ENCODE results near the gene ZSCAN31. TPM values are rescaled to one million over a fixed set of nuclear protein-coding genes. Genes with fewer than 3 reads are reported as not detected.
"Not testable (repeated sequence)": the region's sequence is repeated elsewhere in the genome, so short reads cannot be mapped to it uniquely, and the experiment has no call there.

The ZSCAN31 gene
- total RNA-seq, 3 donors from 2014 or later, result 4.6 to 19.3 (median 17.4) TPM

DNA sequence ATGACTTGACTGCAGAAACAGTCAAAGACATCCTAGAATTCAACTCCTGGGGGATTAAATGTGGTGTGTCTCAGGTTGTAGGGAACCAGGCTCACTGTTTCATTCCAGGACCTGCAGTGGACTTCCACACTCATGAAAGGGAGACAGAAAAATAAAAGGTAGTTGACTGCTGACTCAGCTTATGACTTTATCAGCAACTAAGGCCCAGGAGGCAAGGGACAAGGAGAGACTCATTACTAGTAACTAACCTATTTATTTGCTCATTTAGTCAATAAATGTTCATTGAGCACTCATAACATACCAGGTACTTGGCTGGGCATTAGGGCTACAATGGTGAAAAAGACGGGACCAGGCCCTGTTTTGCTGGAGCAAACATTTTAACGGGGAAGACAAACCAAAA, 2.9 kb downstream of the ZSCAN31 start:
- DNase-seq (ENCODE audit: low spot score in 2 of 2), result no peak
- Histone ChIP-seq H3K27me3 (no peaks in the 10 kb centered on the region), H3K4me3 (no peak overlapping the region), H3K4me1 (peaks cover 0 to 5% of the 10 kb centered on the region in 2 donors), H3K36me3 (no peaks in the 10 kb centered on the region), H3K9me3 (peaks cover 4 to 6% of the 10 kb centered on the region in 2 donors), H3K27ac (no peak overlapping the region)
- intact Hi-C loops (cut with DNase I; ENCODE audit: low total_unique reads), result no loop called here
- TF ChIP-seq, protein P1, sequence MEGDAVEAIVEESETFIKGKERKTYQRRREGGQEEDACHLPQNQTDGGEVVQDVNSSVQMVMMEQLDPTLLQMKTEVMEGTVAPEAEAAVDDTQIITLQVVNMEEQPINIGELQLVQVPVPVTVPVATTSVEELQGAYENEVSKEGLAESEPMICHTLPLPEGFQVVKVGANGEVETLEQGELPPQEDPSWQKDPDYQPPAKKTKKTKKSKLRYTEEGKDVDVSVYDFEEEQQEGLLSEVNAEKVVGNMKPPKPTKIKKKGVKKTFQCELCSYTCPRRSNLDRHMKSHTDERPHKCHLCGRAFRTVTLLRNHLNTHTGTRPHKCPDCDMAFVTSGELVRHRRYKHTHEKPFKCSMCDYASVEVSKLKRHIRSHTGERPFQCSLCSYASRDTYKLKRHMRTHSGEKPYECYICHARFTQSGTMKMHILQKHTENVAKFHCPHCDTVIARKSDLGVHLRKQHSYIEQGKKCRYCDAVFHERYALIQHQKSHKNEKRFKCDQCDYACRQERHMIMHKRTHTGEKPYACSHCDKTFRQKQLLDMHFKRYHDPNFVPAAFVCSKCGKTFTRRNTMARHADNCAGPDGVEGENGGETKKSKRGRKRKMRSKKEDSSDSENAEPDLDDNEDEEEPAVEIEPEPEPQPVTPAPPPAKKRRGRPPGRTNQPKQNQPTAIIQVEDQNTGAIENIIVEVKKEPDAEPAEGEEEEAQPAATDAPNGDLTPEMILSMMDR (IDR thresholded peaks at IDR 0.05), result no peak
- TF ChIP-seq POLR2A (IDR thresholded peaks at IDR 0.05), result no peak
- no peak for TF ChIP-seq POLR2AphosphoS5 (IDR thresholded peaks at IDR 0.05)

DNA sequence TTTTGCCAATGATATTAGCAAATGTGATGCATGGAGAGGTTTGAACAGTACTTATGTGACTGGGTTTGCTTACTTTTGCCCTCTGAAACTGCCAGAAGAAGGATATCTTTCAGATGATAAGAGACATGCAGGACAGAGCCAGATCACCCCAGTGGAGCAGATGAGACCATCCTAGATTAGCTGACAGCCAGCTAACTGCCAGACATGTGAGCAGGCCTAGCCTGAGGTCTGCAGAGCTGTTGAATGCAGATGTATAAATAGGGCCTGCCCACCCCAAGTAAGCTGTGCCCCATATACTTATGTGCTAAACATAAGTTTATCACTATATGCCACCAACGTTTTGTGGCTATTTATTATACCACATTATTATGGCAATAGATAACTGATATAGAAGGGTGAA, 5.9 kb downstream of the ZSCAN31 start:
- intact Hi-C loops (cut with DNase I; ENCODE audit: low total_unique reads), result no loop called here
- Histone ChIP-seq H3K36me3 (peaks cover 20% of the 10 kb centered on the region), H3K4me1 (no peaks in the 10 kb centered on the region), H3K9me3 (peaks cover 29 to 32% of the 10 kb centered on the region in 2 donors), H3K27me3 (no peaks in the 10 kb centered on the region), H3K27ac (no peak overlapping the region), H3K4me3 (no peak overlapping the region)
- TF ChIP-seq POLR2A (IDR thresholded peaks at IDR 0.05), result no peak
- no peak for TF ChIP-seq POLR2AphosphoS5 (IDR thresholded peaks at IDR 0.05)
- TF ChIP-seq, protein P1 (IDR thresholded peaks at IDR 0.05), result no peak
- no peak for DNase-seq (ENCODE audit: low spot score in 2 of 2)

DNA sequence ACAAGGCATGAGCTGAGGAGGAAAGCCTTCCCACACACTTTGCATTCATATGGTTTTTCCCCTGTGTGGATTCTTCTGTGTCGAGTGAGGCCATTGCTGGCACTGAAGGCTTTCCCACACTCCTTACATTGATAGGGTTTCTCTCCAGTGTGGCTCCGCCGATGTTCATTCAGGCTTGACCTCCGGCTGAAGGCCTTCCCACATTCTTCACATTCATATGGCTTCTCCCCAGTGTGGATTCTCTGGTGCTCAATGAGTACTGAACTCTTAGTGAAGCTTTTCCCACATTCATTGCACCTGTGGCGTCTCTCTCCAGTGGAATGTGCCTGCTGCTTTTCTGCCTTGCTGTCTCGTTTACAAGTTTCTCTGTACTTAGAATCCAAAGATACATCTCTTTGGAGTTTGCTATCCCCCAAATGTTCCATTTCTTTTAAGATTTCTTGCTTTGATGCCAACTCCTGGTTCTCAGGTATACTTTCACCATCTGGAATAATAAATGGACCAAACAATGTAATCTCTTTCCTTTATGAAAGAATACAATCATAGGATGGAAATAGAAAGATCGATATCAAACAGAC, 9.5 kb downstream of the ZSCAN31 start:
- no peaks in the 10 kb centered on the region for H3K27me3 ChIP-seq
- DNase-seq (ENCODE audit: low spot score in 2 of 2), result no peak
- H3K4me1 ChIP-seq, result no peaks in the 10 kb centered on the region
- no peak for TF ChIP-seq POLR2AphosphoS5 (IDR thresholded peaks at IDR 0.05)
- TF ChIP-seq POLR2A (IDR thresholded peaks at IDR 0.05), result no peak
- TF ChIP-seq, protein P1 (IDR thresholded peaks at IDR 0.05), result no peak
- H3K9me3 ChIP-seq, result peaks cover 29 to 37% of the 10 kb centered on the region in 2 donors
- peak overlapping the region in 1 of 3 donors; percentile 2 for H3K4me3 ChIP-seq
- H3K36me3 ChIP-seq, result peaks cover 20% of the 10 kb centered on the region
- intact Hi-C loops (cut with DNase I; ENCODE audit: low total_unique reads), result no loop called here
- no peak overlapping the region for H3K27ac ChIP-seq

DNA sequence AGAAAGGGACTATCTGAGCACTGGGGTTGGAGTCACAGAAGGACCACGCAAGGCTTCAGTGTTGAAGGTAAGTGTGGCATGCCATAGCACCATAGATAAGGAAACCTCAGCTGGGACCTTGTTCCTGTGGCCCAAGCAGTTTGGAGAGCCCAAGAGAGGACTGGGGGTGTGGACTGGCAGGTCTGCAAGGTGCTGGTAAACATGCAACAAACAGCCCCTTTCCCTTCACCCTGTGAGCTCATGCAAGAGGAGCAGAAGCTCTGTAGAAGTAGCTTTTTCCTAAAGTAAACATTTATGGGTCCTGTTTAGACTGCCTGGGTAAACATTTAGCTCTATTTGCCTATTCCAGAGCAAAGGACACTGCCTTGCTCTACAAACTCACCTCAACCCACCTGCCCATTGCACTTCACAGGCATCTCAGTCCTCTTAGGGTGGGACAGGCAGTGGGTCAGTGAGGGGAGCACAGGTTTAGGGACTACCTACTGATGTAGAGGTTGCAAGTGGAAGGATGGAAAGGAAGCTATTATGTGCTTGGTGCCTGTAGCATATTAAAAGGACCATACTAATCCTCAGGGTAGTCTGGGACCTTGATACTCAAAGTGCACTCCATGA, 12.0 kb downstream of the ZSCAN31 start:
- H3K36me3 ChIP-seq, result peaks cover 20% of the 10 kb centered on the region
- intact Hi-C loops (cut with DNase I; ENCODE audit: low total_unique reads), result no loop called here
- H3K9me3 ChIP-seq, result peaks cover 29 to 44% of the 10 kb centered on the region in 2 donors
- TF ChIP-seq, protein P1 (IDR thresholded peaks at IDR 0.05), result no peak
- no peak for TF ChIP-seq POLR2AphosphoS5 (IDR thresholded peaks at IDR 0.05)
- no peak for TF ChIP-seq POLR2A (IDR thresholded peaks at IDR 0.05)
- H3K4me1 ChIP-seq, result no peaks in the 10 kb centered on the region
- no peak for DNase-seq (ENCODE audit: low spot score in 2 of 2)
- peak overlapping the region in 1 of 2 donors; percentile 27 for H3K27ac ChIP-seq
- H3K27me3 ChIP-seq, result no peaks in the 10 kb centered on the region
- H3K4me3 ChIP-seq, result no peak overlapping the region

DNA sequence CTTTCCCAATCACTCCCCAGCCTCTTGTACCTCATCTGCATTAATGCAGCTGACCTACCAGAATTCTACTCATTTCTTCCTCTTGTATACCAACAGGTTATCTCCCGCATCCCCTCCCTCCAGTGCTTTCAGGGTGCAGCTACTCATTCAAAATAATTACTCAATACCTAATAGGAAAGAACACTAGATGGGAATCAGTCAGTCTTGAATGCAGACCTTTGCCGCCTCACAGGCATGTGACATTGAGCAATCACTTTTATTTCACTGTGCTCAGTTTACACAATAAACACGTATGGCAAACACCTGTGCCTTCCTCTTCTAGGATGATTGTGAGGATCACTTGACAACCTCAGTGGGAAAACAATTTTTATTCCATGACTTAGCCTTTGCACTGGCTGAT, 13.3 kb downstream of the ZSCAN31 start:
- DNase-seq (ENCODE audit: low spot score in 2 of 2), result no peak
- peaks cover 20 to 37% of the 10 kb centered on the region in 2 donors for H3K9me3 ChIP-seq
- TF ChIP-seq, protein P1 (IDR thresholded peaks at IDR 0.05), result no peak
- TF ChIP-seq POLR2A (IDR thresholded peaks at IDR 0.05), result no peak
- TF ChIP-seq POLR2AphosphoS5 (IDR thresholded peaks at IDR 0.05), result no peak
- no peaks in the 10 kb centered on the region for H3K4me1 ChIP-seq
- H3K36me3 ChIP-seq, result peaks cover 20% of the 10 kb centered on the region
- no peaks in the 10 kb centered on the region for H3K27me3 ChIP-seq
- H3K27ac ChIP-seq, result no peak overlapping the region
- intact Hi-C loops (cut with DNase I; ENCODE audit: low total_unique reads), result no loop called here
- no peak overlapping the region for H3K4me3 ChIP-seq

DNA sequence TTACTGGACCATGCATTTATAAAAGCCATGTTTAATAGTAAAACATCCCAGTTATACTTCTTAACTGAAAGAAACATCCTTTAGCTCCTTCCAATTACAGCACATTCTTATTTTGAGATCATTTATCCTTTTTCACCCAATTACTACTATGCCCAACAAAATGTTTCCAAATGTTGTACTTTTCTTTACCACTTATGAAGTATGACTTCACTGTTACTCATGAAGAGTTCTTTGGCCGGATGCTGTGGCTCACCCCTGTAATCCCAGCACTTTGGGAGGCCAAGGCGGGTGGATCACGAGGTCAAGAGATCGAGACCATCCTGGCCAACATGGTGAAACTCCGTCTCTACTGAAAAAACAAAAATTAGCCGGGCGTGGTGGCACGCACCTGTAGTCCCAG, 18.1 kb downstream of the ZSCAN31 start:
- H3K27ac ChIP-seq; intact Hi-C loops (cut with DNase I; ENCODE audit: low total_unique reads): not testable (repeated sequence)

More for the DNA sequence above, 18.1 kb downstream of the ZSCAN31 start:
- not testable (repeated sequence) for H3K27me3 ChIP-seq; H3K9me3 ChIP-seq; H3K4me1 ChIP-seq; DNase-seq (ENCODE audit: low spot score in 2 of 2); H3K36me3 ChIP-seq; H3K4me3 ChIP-seq

All from breast epithelium (tissue), 4 donors.